Fibroblast of villous mesenchyme (primary cell): ENCODE measurements around the gene CD2BP2. TPM values are rescaled to one million over a fixed set of nuclear protein-coding genes. Genes with fewer than 3 reads are reported as not detected.

ENCODE experiments used
- DNase-seq: peaks from one replicate; pipeline ENCODE4 v3.0.0-alpha.2; 2010; ENCODE audit warnings: low read depth
- H3K4me3 ChIP-seq: 2 replicates; pipeline ENCODE4 v1.5.1; 2011; ENCODE audit warnings: low read depth, mild to moderate bottlenecking, low read length
- CTCF ChIP-seq: IDR thresholded peaks from 2 replicates; pipeline ENCODE4 v1.5.1; 2012; ENCODE audit warnings: low read depth, mild to moderate bottlenecking, low read length; ENCODE audit not compliant: insufficient read depth
- total RNA-seq: library from RNA; depleted of rRNA; stranded (reverse); fragments of >200 nt; gene quantifications from 2 replicates; pipeline ENCODE4 v1.2.3, GENCODE V29; 2012

Gene CD2BP2
- total RNA-seq, 1 donor: 40.6 TPM

GRCh38 chr16:30382111-30382881 lies 27.2 kb upstream of the CD2BP2 start, which contains the start of gene SEPTIN1:
SEPTIN1 (minus strand) TSS chr16:30382561; CDS start chr16:30382542, 19 bp downstream.
- no peak for DNase-seq
- no peak for TF ChIP-seq CTCF
- H3K4me3 ChIP-seq: no peak within 1 kb of the TSS

- no peak overlapping the region for H3K4me3 ChIP-seq
- no peak for DNase-seq
- no peak for TF ChIP-seq CTCF
Measured at GRCh38 chr16:30381291-30382041, 26.4 kb upstream of the CD2BP2 start.

GRCh38 chr16:30380803-30381208 lies 25.7 kb upstream of the CD2BP2 start:
- no peak overlapping the region for H3K4me3 ChIP-seq
- no peak for DNase-seq
- no peak for TF ChIP-seq CTCF

- DNase-seq: no peak
- no peak overlapping the region for H3K4me3 ChIP-seq
- no peak for TF ChIP-seq CTCF
Measured at GRCh38 chr16:30380072-30380802, 25.1 kb upstream of the CD2BP2 start.

GRCh38 chr16:30379158-30379783 lies 24.2 kb upstream of the CD2BP2 start:
- H3K4me3 ChIP-seq: peak overlapping the region; percentile 79
- DNase-seq: no peak
- no peak for TF ChIP-seq CTCF
